AG09319 (cell line): ENCODE data around the gene RALGAPB.
"Not testable (repeated sequence)": the region's sequence is repeated elsewhere in the genome, so short reads cannot be mapped to it uniquely, and the experiment has no call there.

Experiments
- DNase-seq: peaks from one replicate; pipeline ENCODE4 v3.0.0-alpha.2; 2010; ENCODE audit warnings: low read depth; ENCODE audit errors: extremely low read depth
- CTCF ChIP-seq: IDR thresholded peaks from 2 replicates; pipeline ENCODE4 v1.5.1; 2011; ENCODE audit warnings: low read depth, mild to moderate bottlenecking, inconsistent platforms, low read length, moderate library complexity

The RALGAPB gene

GRCh38 chr20:38437796-38438195 is 34.8 kb upstream of the RALGAPB start:
- no peak for DNase-seq
- TF ChIP-seq CTCF: no peak

GRCh38 chr20:38441110-38441509 is 31.5 kb upstream of the RALGAPB start:
- DNase-seq: not testable (repeated sequence)

GRCh38 chr20:38441916-38442315 is 30.7 kb upstream of the RALGAPB start:
- no peak for TF ChIP-seq CTCF
- no peak for DNase-seq

GRCh38 chr20:38445381-38445796 is 27.3 kb upstream of the RALGAPB start:
- DNase-seq: no peak
- TF ChIP-seq CTCF: no peak

GRCh38 chr20:38445901-38446425 is 26.7 kb upstream of the RALGAPB start:
- no peak for TF ChIP-seq CTCF
- DNase-seq: no peak

- TF ChIP-seq CTCF: peak; percentile 91
Observed at GRCh38 chr20:38446441-38447209, 26.0 kb upstream of the RALGAPB start.

GRCh38 chr20:38447251-38447661 is 25.4 kb upstream of the RALGAPB start:
- no peak for DNase-seq
- no peak for TF ChIP-seq CTCF

More at GRCh38 chr20:38446441-38447209, 26.0 kb upstream of the RALGAPB start:
- peak; percentile 88 for DNase-seq
